Fibroblast of peridontal ligament (primary cell): ENCODE measurements around the gene C19orf53.

ENCODE experiments used
- DNase-seq: peaks from one replicate; pipeline ENCODE4 v3.0.0-alpha.2; 2010; ENCODE audit errors: extremely low read depth

C19orf53 gene

DNA sequence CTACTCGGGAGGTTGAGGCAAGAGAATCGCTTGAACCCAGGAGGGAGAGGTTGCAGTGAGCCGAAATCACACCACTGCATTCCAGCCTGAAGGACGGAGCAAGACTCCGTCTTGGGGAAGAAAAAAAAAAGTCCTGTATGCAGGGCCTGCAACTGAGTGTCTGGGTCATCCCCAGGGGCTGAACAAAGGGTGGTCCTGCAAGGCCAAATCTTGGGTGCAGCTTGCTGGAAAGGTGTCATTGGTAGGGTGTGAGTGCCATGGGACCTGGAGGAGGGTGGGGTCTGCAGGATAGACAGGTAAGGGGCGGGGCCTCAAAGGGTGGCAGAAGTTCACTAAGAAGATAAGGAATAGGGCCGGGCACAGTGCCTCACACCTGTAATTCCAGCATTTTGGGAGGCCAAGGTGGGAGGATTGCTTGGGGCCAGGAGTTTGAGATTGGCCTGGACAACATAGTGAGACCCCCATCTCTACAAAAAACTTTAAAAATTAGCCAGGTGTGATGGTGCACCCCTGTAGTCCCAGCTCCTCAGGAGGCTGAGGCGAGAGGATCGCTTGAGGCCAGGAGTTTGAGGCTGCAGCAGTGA lies 52.5 kb downstream of the C19orf53 start:
- DNase-seq = no peak

DNA sequence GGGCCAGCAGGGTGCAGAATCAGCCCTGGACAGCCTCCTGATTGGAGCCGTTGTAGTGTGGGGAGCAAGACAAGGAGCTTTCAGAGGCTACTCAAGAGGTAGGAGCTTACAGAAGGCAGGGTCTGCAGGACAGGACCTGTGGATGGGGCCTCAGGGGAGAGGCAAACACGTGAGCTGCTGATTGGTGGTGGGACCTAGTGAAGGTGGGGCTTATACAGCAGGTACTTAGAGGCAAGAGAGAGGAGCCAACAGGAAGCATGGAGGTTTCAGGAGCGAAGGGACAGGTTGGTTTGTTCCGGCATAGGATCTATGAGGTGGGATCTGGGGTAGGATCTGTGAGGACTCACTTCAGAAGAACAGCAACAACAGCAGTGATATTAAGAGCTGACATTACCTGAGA lies 53.4 kb downstream of the C19orf53 start:
- no peak for DNase-seq
